Measurements from ENCODE around the gene SLC6A3.
"Not testable (repeated sequence)": the region's sequence is repeated elsewhere in the genome, so short reads cannot be mapped to it uniquely, and the experiment has no call there.

The SLC6A3 gene

DNA sequence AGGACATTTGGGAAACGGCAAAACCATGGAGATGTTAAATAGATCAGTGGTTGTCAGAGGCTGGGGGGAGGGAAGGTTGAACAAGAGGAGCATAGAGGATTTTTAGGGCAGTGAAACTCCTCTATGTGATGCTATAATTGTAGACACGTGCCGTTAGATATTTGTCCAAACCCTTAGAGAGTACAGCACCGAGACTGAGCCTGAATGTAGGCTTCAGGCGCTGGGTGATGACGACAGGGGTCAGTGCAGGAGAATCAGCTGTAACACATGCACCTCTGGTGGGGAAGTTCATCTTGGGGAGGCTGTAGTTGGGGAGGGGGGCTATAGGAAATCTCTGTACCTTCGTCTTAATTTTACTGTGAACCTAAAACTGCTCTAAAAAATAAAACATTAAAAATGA, 78.1 kb downstream of the SLC6A3 start:
- no peaks in the 10 kb centered on the region for H3K4me1 ChIP-seq (ENCODE audit: control insufficient read depth in 1 of 2, insufficient read depth in 2 of 2, low read length in 2 of 2)
- H3K27me3 ChIP-seq (ENCODE audit: low read depth, low read length), result no peaks in the 10 kb centered on the region
- H3K27ac ChIP-seq (ENCODE audit: low read length), result no peak overlapping the region

DNA sequence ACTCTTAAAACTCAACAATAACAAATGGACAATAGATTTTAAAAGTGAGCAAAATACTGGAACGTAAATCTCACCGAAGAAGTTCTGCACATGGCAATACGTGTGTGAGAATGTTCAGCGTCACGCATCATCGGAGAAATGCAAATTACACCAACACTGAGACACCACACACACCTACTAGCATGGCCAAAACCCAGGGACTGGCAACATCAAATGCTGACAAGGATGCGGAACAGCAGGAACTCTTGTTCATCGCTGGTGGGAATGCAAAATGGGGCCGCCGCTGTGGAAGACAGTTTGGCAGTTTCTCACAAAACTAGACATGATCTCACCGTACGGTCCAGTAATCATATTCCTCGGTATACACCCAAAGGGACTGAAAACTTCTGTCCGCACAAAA, 78.7 kb downstream of the SLC6A3 start:
- no peaks in the 10 kb centered on the region for H3K9me3 ChIP-seq (ENCODE audit: control insufficient read depth in 1 of 2, low read length in 2 of 2)
- H3K4me1 ChIP-seq (ENCODE audit: control insufficient read depth in 1 of 2, insufficient read depth in 2 of 2, low read length in 2 of 2), result no peaks in the 10 kb centered on the region
- H3K4me3 ChIP-seq (ENCODE audit: low read depth in 1 of 2, low read length in 2 of 2), result no peak overlapping the region
- H3K27ac ChIP-seq (ENCODE audit: low read length), result no peak overlapping the region
- H3K27me3 ChIP-seq (ENCODE audit: low read depth, low read length), result no peaks in the 10 kb centered on the region
- H3K36me3 ChIP-seq (ENCODE audit: control insufficient read depth in 1 of 2, insufficient read depth in 2 of 2, low read length in 2 of 2), result no peaks in the 10 kb centered on the region

More for the DNA sequence above, 78.1 kb downstream of the SLC6A3 start:
- Histone ChIP-seq H3K4me3 (ENCODE audit: low read depth in 1 of 2, low read length in 2 of 2) (no peak overlapping the region), H3K9me3 (ENCODE audit: control insufficient read depth in 1 of 2, low read length in 2 of 2) (no peaks in the 10 kb centered on the region), H3K36me3 (ENCODE audit: control insufficient read depth in 1 of 2, insufficient read depth in 2 of 2, low read length in 2 of 2) (no peaks in the 10 kb centered on the region)

- peaks cover 4% of the 10 kb centered on the region for H3K27me3 ChIP-seq (ENCODE audit: low read depth, low read length)
- no peaks in the 10 kb centered on the region for H3K4me1 ChIP-seq (ENCODE audit: control insufficient read depth in 1 of 2, insufficient read depth in 2 of 2, low read length in 2 of 2)
- H3K36me3 ChIP-seq (ENCODE audit: control insufficient read depth in 1 of 2, insufficient read depth in 2 of 2, low read length in 2 of 2), result no peaks in the 10 kb centered on the region
- H3K27ac ChIP-seq (ENCODE audit: low read length), result no peak overlapping the region
- H3K4me3 ChIP-seq (ENCODE audit: low read depth in 1 of 2, low read length in 2 of 2), result no peak overlapping the region
- H3K9me3 ChIP-seq (ENCODE audit: control insufficient read depth in 1 of 2, low read length in 2 of 2), result no peaks in the 10 kb centered on the region
These were observed 81.0 kb downstream of the SLC6A3 start for GRCh38 chr5:1364211-1364610.

GRCh38 chr5:1363581-1363980, 81.7 kb downstream of the SLC6A3 start:
- Histone ChIP-seq H3K9me3 (ENCODE audit: control insufficient read depth in 1 of 2, low read length in 2 of 2) (no peaks in the 10 kb centered on the region), H3K27ac (ENCODE audit: low read length) (no peak overlapping the region), H3K27me3 (ENCODE audit: low read depth, low read length) (peaks cover 4% of the 10 kb centered on the region), H3K36me3 (ENCODE audit: control insufficient read depth in 1 of 2, insufficient read depth in 2 of 2, low read length in 2 of 2) (no peaks in the 10 kb centered on the region), H3K4me1 (ENCODE audit: control insufficient read depth in 1 of 2, insufficient read depth in 2 of 2, low read length in 2 of 2) (no peaks in the 10 kb centered on the region), H3K4me3 (ENCODE audit: low read depth in 1 of 2, low read length in 2 of 2) (no peak overlapping the region)

GRCh38 chr5:1363160-1363559, 82.1 kb downstream of the SLC6A3 start:
- H3K4me1 ChIP-seq (ENCODE audit: control insufficient read depth in 1 of 2, insufficient read depth in 2 of 2, low read length in 2 of 2), result no peaks in the 10 kb centered on the region
- H3K36me3 ChIP-seq (ENCODE audit: control insufficient read depth in 1 of 2, insufficient read depth in 2 of 2, low read length in 2 of 2), result no peaks in the 10 kb centered on the region
- peaks cover 4% of the 10 kb centered on the region for H3K27me3 ChIP-seq (ENCODE audit: low read depth, low read length)
- H3K9me3 ChIP-seq (ENCODE audit: control insufficient read depth in 1 of 2, low read length in 2 of 2), result no peaks in the 10 kb centered on the region
- H3K4me3 ChIP-seq (ENCODE audit: low read depth in 1 of 2, low read length in 2 of 2), result no peak overlapping the region
- H3K27ac ChIP-seq (ENCODE audit: low read length), result no peak overlapping the region

- H3K27ac ChIP-seq (ENCODE audit: low read length), result no peak overlapping the region
- no peak overlapping the region for H3K4me3 ChIP-seq (ENCODE audit: low read depth in 1 of 2, low read length in 2 of 2)
- no peaks in the 10 kb centered on the region for H3K36me3 ChIP-seq (ENCODE audit: control insufficient read depth in 1 of 2, insufficient read depth in 2 of 2, low read length in 2 of 2)
- no peaks in the 10 kb centered on the region for H3K9me3 ChIP-seq (ENCODE audit: control insufficient read depth in 1 of 2, low read length in 2 of 2)
- peaks cover 4% of the 10 kb centered on the region for H3K27me3 ChIP-seq (ENCODE audit: low read depth, low read length)
- H3K4me1 ChIP-seq (ENCODE audit: control insufficient read depth in 1 of 2, insufficient read depth in 2 of 2, low read length in 2 of 2), result no peaks in the 10 kb centered on the region
These were observed 82.8 kb downstream of the SLC6A3 start for GRCh38 chr5:1362242-1363015.

- Histone ChIP-seq H3K27ac (ENCODE audit: low read length) (no peak overlapping the region), H3K4me1 (ENCODE audit: control insufficient read depth in 1 of 2, insufficient read depth in 2 of 2, low read length in 2 of 2) (no peaks in the 10 kb centered on the region), H3K9me3 (ENCODE audit: control insufficient read depth in 1 of 2, low read length in 2 of 2) (no peaks in the 10 kb centered on the region), H3K36me3 (ENCODE audit: control insufficient read depth in 1 of 2, insufficient read depth in 2 of 2, low read length in 2 of 2) (no peaks in the 10 kb centered on the region), H3K27me3 (ENCODE audit: low read depth, low read length) (peaks cover 4% of the 10 kb centered on the region), H3K4me3 (ENCODE audit: low read depth in 1 of 2, low read length in 2 of 2) (no peak overlapping the region)
These were observed 84.4 kb downstream of the SLC6A3 start for GRCh38 chr5:1360861-1361260.

DNA sequence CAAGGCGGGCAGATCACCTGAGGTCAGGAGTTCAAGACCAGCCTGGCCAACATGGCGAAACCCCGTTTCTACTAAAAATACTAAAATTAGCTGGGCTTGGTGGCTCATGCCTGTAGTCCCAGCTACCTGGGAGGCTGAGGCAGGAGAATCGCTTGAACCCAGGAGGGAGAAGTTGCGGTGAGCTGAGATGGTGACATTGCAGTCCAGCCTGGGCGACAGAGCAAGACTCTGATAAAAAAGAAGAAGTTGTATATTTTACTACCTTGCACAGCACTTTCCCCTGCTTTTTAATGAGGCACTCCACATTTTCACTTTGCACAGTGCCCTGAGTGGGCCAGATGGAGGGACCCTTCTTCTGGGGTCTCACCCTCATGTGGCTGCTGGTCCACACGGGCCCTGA, 84.9 kb downstream of the SLC6A3 start:
- not testable (repeated sequence) for H3K36me3 ChIP-seq (ENCODE audit: control insufficient read depth in 1 of 2, insufficient read depth in 2 of 2, low read length in 2 of 2); H3K27ac ChIP-seq (ENCODE audit: low read length); H3K9me3 ChIP-seq (ENCODE audit: control insufficient read depth in 1 of 2, low read length in 2 of 2); H3K4me1 ChIP-seq (ENCODE audit: control insufficient read depth in 1 of 2, insufficient read depth in 2 of 2, low read length in 2 of 2); H3K27me3 ChIP-seq (ENCODE audit: low read depth, low read length); H3K4me3 ChIP-seq (ENCODE audit: low read depth in 1 of 2, low read length in 2 of 2)

- Histone ChIP-seq H3K4me1 (ENCODE audit: control insufficient read depth in 1 of 2, insufficient read depth in 2 of 2, low read length in 2 of 2) (no peaks in the 10 kb centered on the region), H3K4me3 (ENCODE audit: low read depth in 1 of 2, low read length in 2 of 2) (no peak overlapping the region), H3K27me3 (ENCODE audit: low read depth, low read length) (peaks cover 4% of the 10 kb centered on the region), H3K27ac (ENCODE audit: low read length) (no peak overlapping the region), H3K36me3 (ENCODE audit: control insufficient read depth in 1 of 2, insufficient read depth in 2 of 2, low read length in 2 of 2) (no peaks in the 10 kb centered on the region), H3K9me3 (ENCODE audit: control insufficient read depth in 1 of 2, low read length in 2 of 2) (no peaks in the 10 kb centered on the region)
These were observed 85.5 kb downstream of the SLC6A3 start for GRCh38 chr5:1359713-1360112.

DNA sequence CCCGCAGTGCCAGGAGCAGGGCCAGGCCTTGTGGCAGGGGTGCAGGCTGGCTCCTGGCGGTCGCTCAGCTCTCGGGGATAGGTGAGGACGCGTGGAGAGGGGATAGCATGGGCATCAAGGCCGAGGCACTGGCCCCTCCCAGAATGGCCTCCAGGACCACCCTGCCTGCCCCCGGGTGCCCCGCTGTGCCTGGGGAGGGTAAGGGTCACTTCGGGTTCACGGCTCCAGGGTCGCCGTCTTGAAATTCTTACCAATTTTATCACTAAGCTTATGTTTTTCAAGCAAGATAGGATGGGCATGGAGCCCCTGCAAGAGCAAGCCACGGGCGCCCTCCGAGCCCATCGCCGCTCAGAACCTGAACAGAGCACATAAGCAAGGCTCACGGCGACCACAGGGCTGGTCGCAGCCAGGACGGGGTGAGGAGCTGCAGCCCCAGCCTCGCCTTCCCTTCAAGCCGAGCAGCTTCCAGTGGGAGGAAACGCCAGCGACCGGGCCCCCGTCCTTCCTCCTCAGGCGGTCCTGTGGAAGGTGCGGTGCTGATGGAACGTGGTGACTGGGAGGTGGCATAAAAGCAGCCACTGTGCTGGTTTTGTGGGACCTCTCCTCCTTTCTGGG, 86.1 kb downstream of the SLC6A3 start:
- Histone ChIP-seq H3K27me3 (ENCODE audit: low read depth, low read length) (peaks cover 4% of the 10 kb centered on the region), H3K4me1 (ENCODE audit: control insufficient read depth in 1 of 2, insufficient read depth in 2 of 2, low read length in 2 of 2) (no peaks in the 10 kb centered on the region), H3K36me3 (ENCODE audit: control insufficient read depth in 1 of 2, insufficient read depth in 2 of 2, low read length in 2 of 2) (no peaks in the 10 kb centered on the region)

DNA sequence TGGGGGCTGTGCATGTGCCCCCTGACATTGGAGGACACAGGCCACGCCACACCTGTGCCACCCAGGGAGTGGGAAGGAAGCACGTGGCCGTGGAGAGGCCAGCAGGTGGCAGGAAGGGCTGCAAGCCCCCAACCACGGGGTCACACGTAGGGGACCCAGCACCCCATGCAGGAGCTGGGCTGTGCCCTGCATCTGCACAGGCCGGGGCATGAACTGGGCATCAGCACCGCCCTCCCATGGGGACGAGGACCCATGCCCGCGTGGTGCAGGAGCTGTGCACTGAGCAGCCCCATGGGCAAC, 86.6 kb downstream of the SLC6A3 start:
- Histone ChIP-seq H3K36me3 (ENCODE audit: control insufficient read depth in 1 of 2, insufficient read depth in 2 of 2, low read length in 2 of 2) (no peaks in the 10 kb centered on the region), H3K27ac (ENCODE audit: low read length) (no peak overlapping the region), H3K4me1 (ENCODE audit: control insufficient read depth in 1 of 2, insufficient read depth in 2 of 2, low read length in 2 of 2) (no peaks in the 10 kb centered on the region), H3K4me3 (ENCODE audit: low read depth in 1 of 2, low read length in 2 of 2) (no peak overlapping the region), H3K9me3 (ENCODE audit: control insufficient read depth in 1 of 2, low read length in 2 of 2) (no peaks in the 10 kb centered on the region), H3K27me3 (ENCODE audit: low read depth, low read length) (peaks cover 4% of the 10 kb centered on the region)

More for the DNA sequence above, 86.1 kb downstream of the SLC6A3 start:
- H3K4me3 ChIP-seq (ENCODE audit: low read depth in 1 of 2, low read length in 2 of 2), result no peak overlapping the region
- H3K9me3 ChIP-seq (ENCODE audit: control insufficient read depth in 1 of 2, low read length in 2 of 2), result no peaks in the 10 kb centered on the region
- H3K27ac ChIP-seq (ENCODE audit: low read length), result no peak overlapping the region
